GM19397 (cell line): Measurements from ENCODE around the gene TDP2.
"Not testable (repeated sequence)": the region's sequence is repeated elsewhere in the genome, so short reads cannot be mapped to it uniquely, and the experiment has no call there.

Experiments used
- ATAC-seq: cut with Tn5 transposase; IDR thresholded peaks from one replicate; pipeline ENCODE4 v1.9.1; 2021; ENCODE audit warnings: mild to moderate bottlenecking, moderate library complexity; ENCODE audit not compliant: unreplicated experiment

The TDP2 gene

GRCh38 chr6:24666641-24667377 is at the start of gene TDP2, which contains the start of gene ACOT13:
TSS of gene TDP2 (minus strand) at chr6:24666899. CDS start at chr6:24666862, 37 bp downstream.
TSS of gene ACOT13 (plus strand) at chr6:24667077. CDS start at chr6:24667264, 187 bp downstream.
- peak; percentile 97 for ATAC-seq

GRCh38 chr6:24710519-24711303 is 44.0 kb upstream of the TDP2 start:
- no peak for ATAC-seq

DNA sequence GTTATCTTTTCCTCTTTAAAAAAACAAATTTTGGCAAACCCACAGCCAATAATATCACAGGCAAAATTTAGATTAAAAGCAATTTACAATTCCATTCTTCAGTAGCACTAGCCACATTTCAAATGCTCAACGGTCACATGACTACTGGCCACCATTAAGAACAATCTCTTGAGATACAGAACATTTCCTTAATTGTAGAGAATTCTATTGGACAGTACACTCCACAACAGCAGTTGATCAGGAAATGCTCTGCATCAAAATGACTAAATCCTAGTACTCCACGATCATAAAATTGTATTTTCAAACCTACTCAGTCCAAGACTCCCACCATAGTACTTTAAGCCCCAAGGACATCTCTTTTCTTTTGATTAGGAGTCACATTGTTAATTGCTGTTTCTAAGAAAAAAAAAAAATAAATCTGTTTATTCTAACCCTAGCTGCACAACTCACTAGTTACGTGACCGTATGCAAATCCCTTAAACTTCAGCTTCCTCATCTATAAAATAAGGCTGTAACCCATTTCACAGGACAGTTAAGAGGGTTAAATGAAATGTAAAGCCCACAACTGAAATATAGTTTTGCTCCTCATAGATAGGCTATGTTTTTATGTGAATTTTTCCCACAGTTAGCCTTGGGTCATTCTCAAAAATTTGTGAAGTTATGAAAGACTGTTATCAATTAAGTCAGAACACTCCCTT is 42.5 kb upstream of the TDP2 start:
- no peak for ATAC-seq

- no peak for ATAC-seq
Observed at GRCh38 chr6:24708612-24709011, 41.9 kb upstream of the TDP2 start.

- ATAC-seq, result no peak
Observed at GRCh38 chr6:24704468-24704867, 37.8 kb upstream of the TDP2 start.

DNA sequence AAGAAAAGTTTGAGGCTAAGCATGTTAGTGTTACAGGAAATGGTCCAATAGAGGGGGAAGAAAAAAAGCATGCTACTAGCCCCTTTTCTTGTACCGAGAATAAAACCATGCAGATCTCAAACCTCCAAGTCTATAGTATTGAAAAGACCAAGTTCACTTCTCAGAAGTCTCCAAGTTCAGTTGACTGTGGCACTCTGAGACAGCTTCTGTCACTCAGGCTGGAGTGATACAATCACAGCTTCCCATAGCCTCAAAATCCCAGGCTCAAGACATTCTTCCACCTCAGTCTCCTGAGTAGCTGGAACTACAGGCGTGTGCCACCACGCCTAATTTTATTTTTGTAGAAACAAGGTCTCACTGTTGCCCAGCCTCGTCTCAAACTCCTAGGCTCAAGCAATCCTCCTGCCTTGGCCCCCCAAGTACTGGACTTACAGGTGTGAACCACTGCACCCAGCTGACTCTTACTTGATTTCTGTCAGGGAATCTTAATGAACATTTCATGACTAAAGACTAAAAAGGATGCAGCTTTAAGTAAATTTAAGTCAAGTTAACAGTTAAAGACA is 36.1 kb upstream of the TDP2 start:
- no peak for ATAC-seq

DNA sequence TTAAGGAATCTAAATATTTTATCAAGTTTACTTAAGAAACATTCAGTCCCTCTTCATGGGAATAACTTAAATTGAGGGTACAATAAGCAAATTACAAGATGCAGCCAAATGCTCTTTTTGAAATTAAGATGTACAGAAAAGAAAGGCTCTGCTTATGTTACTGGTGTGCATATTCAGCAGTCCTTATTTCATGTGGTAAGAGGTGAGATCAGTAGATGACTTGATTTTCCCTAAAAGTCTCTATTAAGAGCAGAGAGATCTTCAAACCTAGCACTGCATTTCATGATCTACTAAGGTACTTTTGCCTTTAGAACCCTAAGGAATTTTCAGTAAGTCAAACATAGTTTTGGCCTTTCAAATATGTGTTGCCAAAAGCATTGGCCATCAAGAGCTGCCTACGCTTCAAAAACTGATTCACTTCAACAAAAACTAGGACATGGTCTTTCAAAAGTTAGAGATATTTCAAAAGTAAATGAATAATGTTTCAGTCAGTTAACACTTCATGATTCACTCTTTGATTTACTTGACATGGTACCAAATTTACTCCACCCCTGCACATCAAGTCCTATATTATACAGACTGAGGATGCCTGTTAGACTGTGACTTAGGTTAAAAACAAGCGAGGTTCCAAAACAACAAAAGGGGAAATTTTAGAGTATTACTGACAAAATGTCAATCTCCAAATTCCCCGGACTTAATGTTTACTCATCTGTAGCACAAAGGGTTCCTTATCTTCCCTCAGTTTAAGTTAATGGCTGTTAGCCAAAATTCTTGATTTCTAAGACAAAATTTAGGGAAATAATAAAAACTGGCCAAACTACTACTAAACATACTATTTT is 33.0 kb upstream of the TDP2 start:
- no peak for ATAC-seq

GRCh38 chr6:24696097-24696496 is 29.4 kb upstream of the TDP2 start:
- ATAC-seq, result no peak

DNA sequence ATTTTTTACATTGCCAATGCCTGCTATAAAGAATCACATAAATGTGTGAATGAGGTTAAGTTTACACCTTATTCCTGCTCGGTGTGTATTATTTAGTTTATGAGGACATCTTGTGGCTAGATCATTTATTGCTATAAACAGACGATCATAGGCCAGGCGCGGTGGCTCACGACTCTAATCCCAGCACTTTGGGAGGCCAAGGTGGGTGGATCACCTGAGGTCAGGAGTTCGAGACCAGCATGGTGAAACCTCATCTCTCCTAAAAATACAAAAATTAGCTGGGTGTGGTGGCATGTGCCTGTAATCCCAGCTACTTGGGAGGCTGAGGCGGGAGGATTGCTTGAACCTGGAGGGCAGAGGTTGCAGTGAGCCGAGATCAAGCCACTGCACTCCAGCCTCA is 28.9 kb upstream of the TDP2 start:
- ATAC-seq, result not testable (repeated sequence)

DNA sequence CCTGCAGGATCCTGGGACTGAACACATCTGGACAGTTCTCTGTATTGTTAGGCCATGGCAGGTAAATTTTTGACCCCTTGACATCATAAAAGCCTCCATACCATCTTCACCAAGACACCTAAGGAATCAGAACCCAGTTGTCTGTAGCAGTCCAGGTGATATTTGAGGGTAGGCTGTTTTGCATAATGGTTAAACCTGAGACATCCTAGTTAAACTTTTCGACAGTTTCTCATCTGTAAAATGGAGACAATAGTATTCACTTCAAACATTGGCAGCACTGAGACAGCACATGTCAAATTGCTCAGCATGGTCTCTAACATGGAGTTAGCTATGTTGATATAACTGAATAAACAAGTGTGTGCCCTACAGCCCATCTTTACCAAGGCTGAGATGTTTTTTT is 27.5 kb upstream of the TDP2 start:
- ATAC-seq, result no peak

DNA sequence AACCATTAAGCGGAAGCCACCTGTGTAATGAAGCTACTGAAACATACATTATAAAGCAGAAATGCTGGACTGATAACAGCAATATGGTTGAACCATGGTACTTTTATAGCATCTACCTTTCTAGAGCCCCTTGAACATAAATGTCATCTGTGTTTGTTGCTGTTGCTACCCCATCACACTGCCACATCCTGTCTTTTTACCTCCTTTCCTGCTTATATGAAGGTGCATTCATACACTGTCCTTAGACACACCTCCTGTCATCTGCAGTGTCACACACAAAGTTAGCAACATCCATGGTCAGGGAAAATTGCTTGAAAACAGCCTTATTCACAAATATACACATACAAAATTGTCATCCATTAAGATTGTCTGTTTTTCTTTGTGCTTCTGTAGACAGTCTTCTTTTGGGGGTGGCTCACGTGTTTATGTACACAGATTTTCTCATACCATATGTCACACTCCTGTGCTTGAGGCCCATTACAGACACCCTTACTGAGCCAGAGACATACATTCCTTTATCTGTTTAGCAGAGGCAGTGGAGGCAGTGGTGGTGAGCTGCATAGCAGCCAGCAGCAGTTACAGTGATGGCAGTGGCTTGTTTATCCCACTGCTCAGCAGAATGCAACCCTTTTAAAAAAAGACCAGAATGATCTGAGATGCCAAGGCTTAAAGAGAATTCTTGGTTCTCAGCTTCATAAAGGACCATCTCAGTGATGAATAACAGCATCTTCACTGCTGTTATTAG is 26.3 kb upstream of the TDP2 start:
- ATAC-seq, result no peak

DNA sequence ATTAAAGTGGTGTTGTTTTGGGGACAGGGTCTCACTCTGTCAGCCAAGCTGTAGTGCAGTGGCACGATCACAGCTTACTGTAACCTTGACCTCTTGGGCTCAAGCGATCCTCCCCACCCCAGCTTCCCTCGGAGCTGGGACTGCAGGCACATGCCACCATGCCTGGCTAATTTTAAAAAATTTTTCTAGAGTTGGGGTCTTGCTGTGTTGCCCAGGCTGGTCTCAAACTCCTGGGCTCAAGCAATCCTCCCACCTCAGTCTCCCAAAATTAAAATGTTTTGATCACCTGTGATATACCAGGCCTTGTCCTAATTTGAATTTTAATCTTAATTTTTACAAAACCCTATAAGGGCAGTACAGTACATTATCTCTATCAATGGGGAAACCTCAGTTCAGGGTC is 25.7 kb upstream of the TDP2 start:
- no peak for ATAC-seq

DNA sequence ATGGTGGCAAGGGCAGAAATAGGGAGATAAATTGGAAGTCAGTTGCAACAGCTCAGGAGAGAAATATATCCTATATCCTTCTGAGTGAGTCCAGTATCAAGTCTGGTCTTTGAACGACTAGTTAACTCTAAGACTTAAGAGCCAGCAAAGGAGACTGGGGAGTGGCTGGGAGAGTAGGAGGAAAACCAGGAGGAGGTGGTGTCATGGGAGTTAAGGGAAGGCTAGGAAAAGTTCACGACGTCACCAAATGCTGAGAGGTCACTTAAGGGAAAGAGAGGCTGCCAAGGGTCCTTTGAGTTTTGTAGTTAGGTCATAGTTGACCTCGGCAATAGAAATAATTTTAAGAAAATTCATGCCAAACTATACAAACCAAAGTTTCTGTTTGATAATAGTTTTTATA is 25.3 kb upstream of the TDP2 start:
- no peak for ATAC-seq

DNA sequence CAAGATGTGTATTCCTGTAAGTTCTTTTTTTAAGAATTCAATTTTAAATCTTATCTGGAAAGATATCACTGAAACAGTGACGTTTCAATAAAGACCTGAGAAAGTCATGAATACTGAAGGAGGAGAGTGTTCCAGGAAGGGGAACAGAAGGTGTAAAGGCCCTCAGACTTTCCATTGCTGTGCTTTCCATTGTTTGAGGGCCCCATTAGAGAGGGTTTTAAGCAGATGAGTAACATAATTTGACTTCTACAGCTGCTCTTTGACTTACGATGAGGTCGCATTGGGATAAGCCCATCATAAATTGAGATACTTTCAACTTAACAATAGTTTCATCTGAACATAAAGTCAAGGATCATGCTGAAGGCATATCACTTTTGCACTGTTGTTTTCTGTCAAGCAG is 24.9 kb upstream of the TDP2 start:
- ATAC-seq, result no peak

GRCh38 chr6:24690593-24690992 is 23.9 kb upstream of the TDP2 start:
- ATAC-seq, result no peak

- ATAC-seq, result no peak
Observed at GRCh38 chr6:24689964-24690363, 23.3 kb upstream of the TDP2 start.

DNA sequence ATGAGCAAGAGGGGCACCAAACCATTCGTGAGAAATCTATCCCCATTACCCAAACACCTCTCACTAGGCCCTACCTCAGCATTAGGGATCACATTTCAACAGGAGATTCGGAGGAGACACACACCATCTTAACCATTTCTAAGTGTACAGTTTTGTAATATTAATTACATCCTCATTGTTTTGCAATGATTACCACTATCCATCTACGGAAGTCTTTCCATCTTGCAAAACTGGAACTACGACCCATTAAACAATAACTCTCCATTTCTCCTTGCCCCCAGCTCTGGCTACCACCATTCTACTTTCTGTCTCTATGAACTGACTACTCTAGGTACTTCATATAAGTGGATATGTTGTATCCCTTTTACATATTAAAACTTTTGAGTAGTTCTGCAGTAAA is 20.2 kb upstream of the TDP2 start:
- no peak for ATAC-seq

- ATAC-seq, result no peak
Observed at GRCh38 chr6:24686408-24686807, 19.7 kb upstream of the TDP2 start.
